HepG2 (cell line): ENCODE measurements around the gene PPM1E. TPM values are rescaled to one million over a fixed set of nuclear protein-coding genes. Genes with fewer than 3 reads are reported as not detected.
A peak's percentile ranks its signal among the peaks of the same experiment; 100 is the strongest.

ENCODE experiments used
- CENPT ChIP-seq: sonication (generic); formaldehyde crosslinking; IDR thresholded peaks from 2 replicates; pipeline ENCODE4 v1.8.0; 2022; ENCODE audit warnings: low read depth, mild to moderate bottlenecking, moderate library complexity, missing genetic modification reagents
- CHD2 ChIP-seq: IDR thresholded peaks from 2 replicates; pipeline ENCODE4 v1.6.1; 2011; ENCODE audit warnings: low read depth, low read length, improper control_type of control experiment
- CREM ChIP-seq, 2 experiments: sonication (generic) in 1 of 2; formaldehyde crosslinking in 1 of 2; IDR thresholded peaks; 2 replicates each; pipeline versions ENCODE4 v1.4.0 to v1.6.1; 2016 to 2020; ENCODE audit warnings: antibody characterized with exemption in 1 of 2, mild to moderate bottlenecking in 1 of 2, missing genetic modification reagents in 1 of 2
- E2F1 ChIP-seq: sonication (generic); formaldehyde crosslinking; IDR thresholded peaks from 2 replicates; pipeline ENCODE4 v1.5.0; 2020; ENCODE audit warnings: missing genetic modification reagents
- GABPA ChIP-seq, 2 experiments: IDR thresholded peaks; 2 replicates each; pipeline ENCODE4 v1.6.1; 2011 to 2016; ENCODE audit warnings: low read depth in 2 of 2, low read length in 1 of 2, missing biosample characterization in 1 of 2, missing genetic modification characterization in 1 of 2
- HNRNPH1 ChIP-seq: fragments of 200-400 bp; formaldehyde crosslinking; optimal IDR thresholded peaks from 2 replicates; pipeline ENCODE3; 2017; ENCODE audit warnings: mild to moderate bottlenecking, low read depth, low read length
- KDM4B ChIP-seq: sonication (generic); formaldehyde crosslinking; IDR thresholded peaks from 2 replicates; pipeline ENCODE4 v1.4.0; 2020; ENCODE audit warnings: missing genetic modification reagents
- KMT2A ChIP-seq: sonication (generic); formaldehyde crosslinking; IDR thresholded peaks from 2 replicates; pipeline ENCODE4 v1.4.0; 2020; ENCODE audit warnings: missing genetic modification reagents
- MED1 ChIP-seq: sonication (generic); formaldehyde crosslinking; IDR thresholded peaks from 2 replicates; pipeline ENCODE4 v1.4.0; 2020; ENCODE audit warnings: missing genetic modification reagents
- MLLT10 ChIP-seq: sonication (generic); formaldehyde crosslinking; IDR thresholded peaks from 2 replicates; pipeline ENCODE4 v1.4.0; 2020; ENCODE audit warnings: missing genetic modification reagents
- MXI1 ChIP-seq: IDR thresholded peaks from 3 replicates; pipeline ENCODE4 v1.6.1; 2012; ENCODE audit warnings: low read depth, low read length, inconsistent platforms, borderline replicate concordance
- NFE2 ChIP-seq: sonication (generic); formaldehyde crosslinking; IDR thresholded peaks from 2 replicates; pipeline ENCODE4 v1.4.0; 2020; ENCODE audit warnings: missing genetic modification reagents
- POLR2A ChIP-seq, 2 experiments: IDR thresholded peaks; 2 replicates each; pipeline ENCODE4 v1.6.1; 2011; ENCODE audit warnings: low read depth in 2 of 2, low read length in 2 of 2, mild to moderate bottlenecking in 1 of 2, moderate library complexity in 1 of 2; ENCODE audit not compliant: insufficient read depth in 1 of 2
- SALL1 ChIP-seq: sonication (generic); formaldehyde crosslinking; IDR thresholded peaks from 2 replicates; pipeline ENCODE4 v1.8.0; 2022; ENCODE audit warnings: mild to moderate bottlenecking, missing genetic modification reagents
- ZIK1 ChIP-seq: sonication (generic); formaldehyde crosslinking; IDR thresholded peaks from 2 replicates; pipeline ENCODE4 v1.5.0; 2020; ENCODE audit warnings: mild to moderate bottlenecking, low read depth, missing genetic modification reagents, borderline replicate concordance
- ZNF256 ChIP-seq: sonication (generic); formaldehyde crosslinking; conservative IDR thresholded peaks from 2 replicates; pipeline ENCODE4 v1.4.0; 2020; ENCODE audit warnings: missing genetic modification reagents
- ZNF335 ChIP-seq: sonication (generic); formaldehyde crosslinking; IDR thresholded peaks from 2 replicates; pipeline ENCODE4 v1.4.0; 2020; ENCODE audit warnings: missing genetic modification reagents
- polyA plus RNA-seq, 8 experiments: library from polyadenylated mRNA; depleted of rRNA in 3 of 8; stranded (reverse) in 7 of 8; unstranded in 1 of 8; fragments of >200 nt; fragmentation: Illumina TruSeq in 4 of 8; extraction: Trizol in 4 of 8; gene quantifications; 2 replicates each; pipeline versions ENCODE4 v1.2.1 to v1.2.3, GENCODE V29; 2011 to 2016; ENCODE audit warnings: low read depth in 4 of 8, missing spikeins in 1 of 8, mixed read lengths in 1 of 8; ENCODE audit not compliant: insufficient read depth in 1 of 8
- total RNA-seq, 5 experiments: library from RNA; depleted of rRNA; stranded (reverse); fragments of >200 nt; fragmentation: Illumina TruSeq; extraction: Trizol; gene quantifications; 2 replicates each; pipeline ENCODE4 v1.2.3, GENCODE V29; 2016; ENCODE audit warnings: low read depth in 1 of 5
- TF ChIP-seq, protein P1 (sequence below): sonication (generic); formaldehyde crosslinking; IDR thresholded peaks from 2 replicates; pipeline ENCODE4 v1.4.0; 2020; ENCODE audit warnings: missing genetic modification reagents, borderline replicate concordance
- TF ChIP-seq, protein P2 (sequence below): sonication (generic); formaldehyde crosslinking; IDR thresholded peaks from 2 replicates; pipeline ENCODE4 v1.4.0; 2020; ENCODE audit warnings: missing genetic modification reagents, borderline replicate concordance
- TF ChIP-seq, protein P3 (sequence below): sonication (generic); formaldehyde crosslinking; IDR thresholded peaks from 2 replicates; pipeline ENCODE4 v1.4.0; 2020; ENCODE audit warnings: missing genetic modification reagents, borderline replicate concordance

PPM1E gene
- total and polyA plus RNA-seq, 2 of the 13 experiments (the other 11 are each of a cell fraction or from before 2014, with no cell fraction given): 0.15 TPM; not detected in 1

- TF ChIP-seq GABPA (IDR thresholded peaks at IDR 0.05; ENCODE audit: low read depth, low read length) (no peak), GABPA (CRISPR knock-in tag; IDR thresholded peaks at IDR 0.05; ENCODE audit: low read depth) (no peak; the same call in 1 of the 2 replicates), MED1 (CRISPR knock-in tag) (peak; percentile 55), ZIK1 (CRISPR knock-in tag) (no peak), MLLT10 (no peak), MXI1 (no peak), ZNF335 (CRISPR knock-in tag) (no peak), POLR2A (IDR thresholded peaks at IDR 0.05; ENCODE audit: insufficient read depth in 1 of 2, low read depth in 2 of 2, low read length in 2 of 2) (no peak), KMT2A (no peak), E2F1 (CRISPR knock-in tag) (no peak), NFE2 (CRISPR knock-in tag) (no peak), CHD2 (no peak), SALL1 (CRISPR knock-in tag) (peak; percentile 79), ZNF256 (CRISPR knock-in tag) (no peak), CREM (IDR thresholded peaks at IDR 0.05) (peak; percentile 47; the same call in 1 of the 2 replicates), CREM (CRISPR knock-in tag; IDR thresholded peaks at IDR 0.05) (no peak), CENPT (CRISPR knock-in tag) (no peak), KDM4B (CRISPR knock-in tag) (no peak), HNRNPH1 (no peak)
- TF ChIP-seq, protein P1, sequence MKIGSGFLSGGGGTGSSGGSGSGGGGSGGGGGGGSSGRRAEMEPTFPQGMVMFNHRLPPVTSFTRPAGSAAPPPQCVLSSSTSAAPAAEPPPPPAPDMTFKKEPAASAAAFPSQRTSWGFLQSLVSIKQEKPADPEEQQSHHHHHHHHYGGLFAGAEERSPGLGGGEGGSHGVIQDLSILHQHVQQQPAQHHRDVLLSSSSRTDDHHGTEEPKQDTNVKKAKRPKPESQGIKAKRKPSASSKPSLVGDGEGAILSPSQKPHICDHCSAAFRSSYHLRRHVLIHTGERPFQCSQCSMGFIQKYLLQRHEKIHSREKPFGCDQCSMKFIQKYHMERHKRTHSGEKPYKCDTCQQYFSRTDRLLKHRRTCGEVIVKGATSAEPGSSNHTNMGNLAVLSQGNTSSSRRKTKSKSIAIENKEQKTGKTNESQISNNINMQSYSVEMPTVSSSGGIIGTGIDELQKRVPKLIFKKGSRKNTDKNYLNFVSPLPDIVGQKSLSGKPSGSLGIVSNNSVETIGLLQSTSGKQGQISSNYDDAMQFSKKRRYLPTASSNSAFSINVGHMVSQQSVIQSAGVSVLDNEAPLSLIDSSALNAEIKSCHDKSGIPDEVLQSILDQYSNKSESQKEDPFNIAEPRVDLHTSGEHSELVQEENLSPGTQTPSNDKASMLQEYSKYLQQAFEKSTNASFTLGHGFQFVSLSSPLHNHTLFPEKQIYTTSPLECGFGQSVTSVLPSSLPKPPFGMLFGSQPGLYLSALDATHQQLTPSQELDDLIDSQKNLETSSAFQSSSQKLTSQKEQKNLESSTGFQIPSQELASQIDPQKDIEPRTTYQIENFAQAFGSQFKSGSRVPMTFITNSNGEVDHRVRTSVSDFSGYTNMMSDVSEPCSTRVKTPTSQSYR (CRISPR knock-in tag): no peak
- TF ChIP-seq, protein P2, sequence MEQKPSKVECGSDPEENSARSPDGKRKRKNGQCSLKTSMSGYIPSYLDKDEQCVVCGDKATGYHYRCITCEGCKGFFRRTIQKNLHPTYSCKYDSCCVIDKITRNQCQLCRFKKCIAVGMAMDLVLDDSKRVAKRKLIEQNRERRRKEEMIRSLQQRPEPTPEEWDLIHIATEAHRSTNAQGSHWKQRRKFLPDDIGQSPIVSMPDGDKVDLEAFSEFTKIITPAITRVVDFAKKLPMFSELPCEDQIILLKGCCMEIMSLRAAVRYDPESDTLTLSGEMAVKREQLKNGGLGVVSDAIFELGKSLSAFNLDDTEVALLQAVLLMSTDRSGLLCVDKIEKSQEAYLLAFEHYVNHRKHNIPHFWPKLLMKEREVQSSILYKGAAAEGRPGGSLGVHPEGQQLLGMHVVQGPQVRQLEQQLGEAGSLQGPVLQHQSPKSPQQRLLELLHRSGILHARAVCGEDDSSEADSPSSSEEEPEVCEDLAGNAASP: peak; percentile 60; the same call in 1 of the 2 replicates
- TF ChIP-seq, protein P3, sequence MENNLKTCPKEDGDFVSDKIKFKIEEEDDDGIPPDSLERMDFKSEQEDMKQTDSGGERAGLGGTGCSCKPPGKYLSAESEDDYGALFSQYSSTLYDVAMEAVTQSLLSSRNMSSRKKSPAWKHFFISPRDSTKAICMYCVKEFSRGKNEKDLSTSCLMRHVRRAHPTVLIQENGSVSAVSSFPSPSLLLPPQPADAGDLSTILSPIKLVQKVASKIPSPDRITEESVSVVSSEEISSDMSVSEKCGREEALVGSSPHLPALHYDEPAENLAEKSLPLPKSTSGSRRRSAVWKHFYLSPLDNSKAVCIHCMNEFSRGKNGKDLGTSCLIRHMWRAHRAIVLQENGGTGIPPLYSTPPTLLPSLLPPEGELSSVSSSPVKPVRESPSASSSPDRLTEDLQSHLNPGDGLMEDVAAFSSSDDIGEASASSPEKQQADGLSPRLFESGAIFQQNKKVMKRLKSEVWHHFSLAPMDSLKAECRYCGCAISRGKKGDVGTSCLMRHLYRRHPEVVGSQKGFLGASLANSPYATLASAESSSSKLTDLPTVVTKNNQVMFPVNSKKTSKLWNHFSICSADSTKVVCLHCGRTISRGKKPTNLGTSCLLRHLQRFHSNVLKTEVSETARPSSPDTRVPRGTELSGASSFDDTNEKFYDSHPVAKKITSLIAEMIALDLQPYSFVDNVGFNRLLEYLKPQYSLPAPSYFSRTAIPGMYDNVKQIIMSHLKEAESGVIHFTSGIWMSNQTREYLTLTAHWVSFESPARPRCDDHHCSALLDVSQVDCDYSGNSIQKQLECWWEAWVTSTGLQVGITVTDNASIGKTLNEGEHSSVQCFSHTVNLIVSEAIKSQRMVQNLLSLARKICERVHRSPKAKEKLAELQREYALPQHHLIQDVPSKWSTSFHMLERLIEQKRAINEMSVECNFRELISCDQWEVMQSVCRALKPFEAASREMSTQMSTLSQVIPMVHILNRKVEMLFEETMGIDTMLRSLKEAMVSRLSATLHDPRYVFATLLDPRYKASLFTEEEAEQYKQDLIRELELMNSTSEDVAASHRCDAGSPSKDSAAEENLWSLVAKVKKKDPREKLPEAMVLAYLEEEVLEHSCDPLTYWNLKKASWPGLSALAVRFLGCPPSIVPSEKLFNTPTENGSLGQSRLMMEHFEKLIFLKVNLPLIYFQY (CRISPR knock-in tag): no peak; the same call in 1 of the 2 replicates
These were observed 73.6 kb downstream of the PPM1E start (continued) for GRCh38 chr17:58829172-58829637.
